ENCODE results near the gene PTPRA.

GRCh38 chr20:3040086-3040485 lies 166.8 kb downstream of the PTPRA start:
- TF ChIP-seq, protein P1, sequence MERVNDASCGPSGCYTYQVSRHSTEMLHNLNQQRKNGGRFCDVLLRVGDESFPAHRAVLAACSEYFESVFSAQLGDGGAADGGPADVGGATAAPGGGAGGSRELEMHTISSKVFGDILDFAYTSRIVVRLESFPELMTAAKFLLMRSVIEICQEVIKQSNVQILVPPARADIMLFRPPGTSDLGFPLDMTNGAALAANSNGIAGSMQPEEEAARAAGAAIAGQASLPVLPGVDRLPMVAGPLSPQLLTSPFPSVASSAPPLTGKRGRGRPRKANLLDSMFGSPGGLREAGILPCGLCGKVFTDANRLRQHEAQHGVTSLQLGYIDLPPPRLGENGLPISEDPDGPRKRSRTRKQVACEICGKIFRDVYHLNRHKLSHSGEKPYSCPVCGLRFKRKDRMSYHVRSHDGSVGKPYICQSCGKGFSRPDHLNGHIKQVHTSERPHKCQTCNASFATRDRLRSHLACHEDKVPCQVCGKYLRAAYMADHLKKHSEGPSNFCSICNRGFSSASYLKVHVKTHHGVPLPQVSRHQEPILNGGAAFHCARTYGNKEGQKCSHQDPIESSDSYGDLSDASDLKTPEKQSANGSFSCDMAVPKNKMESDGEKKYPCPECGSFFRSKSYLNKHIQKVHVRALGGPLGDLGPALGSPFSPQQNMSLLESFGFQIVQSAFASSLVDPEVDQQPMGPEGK (CRISPR knock-in tag; IDR thresholded peaks at IDR 0.05; ENCODE audit: borderline replicate concordance), result no peak
- no peak for TF ChIP-seq BACH2 (CRISPR knock-in tag; IDR thresholded peaks at IDR 0.05; ENCODE audit: borderline replicate concordance)
- TF ChIP-seq CSRNP3 (CRISPR knock-in tag; IDR thresholded peaks at IDR 0.05), result no peak
- no peak for TF ChIP-seq CREB5 (CRISPR knock-in tag; IDR thresholded peaks at IDR 0.05; ENCODE audit: low read depth)

Data from SK-N-SH treated with all-trans-retinoic acid at 6 μM for 48 hours (cell line).